Fibroblast of pulmonary artery (primary cell): Measurements from ENCODE around the gene INTU.

Source experiments
- DNase-seq: peaks from one replicate; pipeline ENCODE4 v3.0.0-alpha.2; 2010; ENCODE audit warnings: low read depth
- H3K4me3 ChIP-seq: replicated peaks from 2 replicates; pipeline ENCODE4 v1.5.1; 2011; ENCODE audit warnings: low read depth, mild to moderate bottlenecking, control low read depth, low read length, moderate library complexity
- TF ChIP-seq, protein P1 (sequence below): IDR thresholded peaks from 2 replicates; pipeline ENCODE4 v1.5.1; 2011; ENCODE audit warnings: mild to moderate bottlenecking, control low read depth, low read length, inconsistent platforms; ENCODE audit errors: missing control alignments

The INTU gene

DNA sequence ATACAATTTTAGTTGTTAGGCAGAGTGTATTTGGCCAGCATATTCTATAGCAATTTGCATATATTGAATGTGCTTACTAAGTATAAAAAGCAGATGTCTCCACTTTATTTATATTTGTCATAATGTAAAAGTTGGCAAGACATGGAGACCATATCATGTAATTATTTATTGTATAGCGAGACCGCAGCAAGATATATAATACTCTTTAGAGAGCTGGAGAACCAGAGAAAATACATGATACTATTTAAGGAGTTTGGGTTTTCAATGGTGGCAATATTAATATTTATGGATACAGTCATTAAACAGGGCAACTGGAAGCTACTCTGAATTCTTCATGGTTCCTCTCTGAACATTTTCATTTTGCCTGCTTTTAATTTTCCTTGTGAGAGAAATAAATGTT lies 35.0 kb downstream of the INTU start:
- TF ChIP-seq, protein P1, sequence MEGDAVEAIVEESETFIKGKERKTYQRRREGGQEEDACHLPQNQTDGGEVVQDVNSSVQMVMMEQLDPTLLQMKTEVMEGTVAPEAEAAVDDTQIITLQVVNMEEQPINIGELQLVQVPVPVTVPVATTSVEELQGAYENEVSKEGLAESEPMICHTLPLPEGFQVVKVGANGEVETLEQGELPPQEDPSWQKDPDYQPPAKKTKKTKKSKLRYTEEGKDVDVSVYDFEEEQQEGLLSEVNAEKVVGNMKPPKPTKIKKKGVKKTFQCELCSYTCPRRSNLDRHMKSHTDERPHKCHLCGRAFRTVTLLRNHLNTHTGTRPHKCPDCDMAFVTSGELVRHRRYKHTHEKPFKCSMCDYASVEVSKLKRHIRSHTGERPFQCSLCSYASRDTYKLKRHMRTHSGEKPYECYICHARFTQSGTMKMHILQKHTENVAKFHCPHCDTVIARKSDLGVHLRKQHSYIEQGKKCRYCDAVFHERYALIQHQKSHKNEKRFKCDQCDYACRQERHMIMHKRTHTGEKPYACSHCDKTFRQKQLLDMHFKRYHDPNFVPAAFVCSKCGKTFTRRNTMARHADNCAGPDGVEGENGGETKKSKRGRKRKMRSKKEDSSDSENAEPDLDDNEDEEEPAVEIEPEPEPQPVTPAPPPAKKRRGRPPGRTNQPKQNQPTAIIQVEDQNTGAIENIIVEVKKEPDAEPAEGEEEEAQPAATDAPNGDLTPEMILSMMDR, result no peak
- DNase-seq, result no peak
- H3K4me3 ChIP-seq, result no peak overlapping the region

DNA sequence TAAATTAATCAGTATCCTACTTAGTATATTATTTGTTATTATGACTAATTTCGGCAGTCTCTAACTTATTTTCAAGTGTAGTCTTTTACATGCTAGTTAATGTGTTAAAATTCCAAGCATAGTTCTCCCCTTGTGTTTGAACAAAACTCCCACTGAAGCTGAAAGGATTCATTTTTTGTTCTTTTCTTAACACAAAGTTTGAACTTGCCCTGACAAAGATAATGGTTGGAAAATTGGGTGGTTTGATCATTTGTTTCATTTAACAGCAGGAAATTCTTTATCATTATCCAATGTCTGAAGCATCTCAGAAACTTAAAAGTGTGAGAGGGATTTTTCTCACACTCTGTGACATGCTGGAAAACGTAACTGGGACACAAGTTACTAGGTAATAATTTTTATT lies 36.0 kb downstream of the INTU start:
- TF ChIP-seq, protein P1, result no peak
- H3K4me3 ChIP-seq, result no peak overlapping the region
- peak; percentile 4 for DNase-seq

DNA sequence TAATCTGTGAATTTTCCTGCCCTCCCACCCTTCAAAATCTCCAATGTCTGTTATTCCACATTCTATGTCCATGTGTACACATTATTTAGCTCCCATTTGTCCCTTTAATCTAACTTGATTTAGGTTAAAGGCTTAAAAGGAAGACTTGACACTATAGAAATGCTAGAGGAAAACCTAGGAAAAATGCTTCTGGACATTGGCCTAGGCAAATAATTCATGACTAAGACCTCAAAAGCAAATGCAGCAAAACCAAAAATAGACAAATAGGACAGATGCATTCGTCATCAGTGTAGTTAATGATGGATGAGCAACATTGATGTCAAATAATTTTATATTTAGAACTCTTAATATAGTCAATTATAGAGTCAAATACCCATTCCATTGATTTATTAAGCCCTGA lies 36.9 kb downstream of the INTU start:
- no peak overlapping the region for H3K4me3 ChIP-seq
- no peak for DNase-seq
- TF ChIP-seq, protein P1, result no peak

DNA sequence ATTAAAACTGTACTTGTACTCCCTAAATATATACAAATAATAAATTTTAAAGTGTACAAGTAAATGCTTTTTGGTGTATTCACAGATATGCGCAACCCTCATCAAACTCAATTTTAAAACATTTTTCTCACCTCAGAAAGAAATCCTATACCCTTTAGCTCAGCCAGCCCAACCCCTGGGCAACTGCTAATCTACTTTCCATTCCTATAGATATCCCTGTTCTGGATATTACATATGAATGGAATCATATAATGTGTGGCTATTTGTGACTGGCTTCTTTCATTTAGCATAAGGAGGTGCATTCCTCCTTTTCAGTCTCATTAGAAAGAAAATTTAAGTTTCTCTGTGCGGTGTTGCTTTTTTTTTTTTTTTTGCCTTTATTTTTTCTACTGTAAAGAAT lies 39.4 kb downstream of the INTU start:
- no peak overlapping the region for H3K4me3 ChIP-seq
- no peak for DNase-seq
- TF ChIP-seq, protein P1, result no peak

DNA sequence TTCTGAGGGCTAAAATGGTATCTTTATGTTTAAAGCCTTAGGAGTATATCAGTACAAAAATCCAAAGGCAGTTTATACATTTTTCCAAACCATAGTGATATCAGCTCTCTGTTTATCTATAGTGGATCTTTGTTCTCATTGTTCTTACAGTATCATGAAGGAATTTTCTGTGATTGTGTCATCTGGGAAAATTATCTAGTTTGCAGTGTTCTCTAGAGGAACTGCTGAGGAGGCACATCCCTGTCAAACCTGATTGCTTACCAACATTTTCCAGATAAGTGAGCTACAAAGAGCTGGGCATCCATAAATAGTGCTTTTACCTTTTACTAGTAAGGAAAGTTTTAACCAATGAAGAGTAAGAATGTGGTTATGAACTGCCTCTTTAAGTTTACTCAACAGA lies 52.5 kb downstream of the INTU start:
- H3K4me3 ChIP-seq, result no peak overlapping the region

DNA sequence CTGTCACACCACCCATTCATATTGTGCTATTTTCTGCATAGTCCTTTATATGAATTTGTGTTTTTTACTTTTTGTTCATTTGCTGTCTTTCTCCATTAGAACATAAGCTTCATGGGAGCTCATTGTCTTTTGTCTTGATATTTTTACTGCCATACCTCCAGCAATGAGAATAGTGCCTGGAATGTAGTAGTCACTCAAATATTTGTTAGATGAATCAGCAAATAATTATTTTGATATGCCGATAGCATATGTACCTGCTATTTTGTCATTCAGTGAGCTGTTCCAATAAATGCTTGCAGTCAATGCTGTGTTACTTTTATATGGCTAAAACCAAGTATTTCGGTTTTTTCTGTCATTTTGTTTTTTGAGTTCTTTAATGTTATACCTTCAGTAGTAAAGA lies 53.9 kb downstream of the INTU start:
- H3K4me3 ChIP-seq, result no peak overlapping the region
- DNase-seq, result peak; percentile 31
- TF ChIP-seq, protein P1, result no peak

More for the DNA sequence above, 52.5 kb downstream of the INTU start:
- peak; percentile 41 for DNase-seq
- TF ChIP-seq, protein P1, result no peak

DNA sequence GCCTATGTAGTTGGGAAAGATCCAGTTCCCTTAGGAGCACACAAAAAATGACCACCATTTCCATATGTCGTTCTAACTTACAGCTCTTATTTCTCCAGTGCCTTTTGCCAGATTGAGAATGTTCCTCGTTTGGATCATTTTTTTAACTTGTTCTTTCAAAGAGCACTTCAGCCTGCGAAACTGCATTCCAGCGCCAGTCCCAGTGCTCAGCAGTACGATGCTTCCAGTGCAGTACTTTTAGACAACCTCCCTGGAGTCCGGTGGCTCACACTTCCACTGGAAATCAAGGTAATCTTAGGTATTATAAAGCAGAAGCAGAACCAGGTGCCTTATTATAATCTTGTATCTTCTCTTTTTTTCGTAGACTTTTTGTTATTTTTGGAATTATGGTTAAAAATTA lies 54.8 kb downstream of the INTU start:
- DNase-seq, result no peak
- H3K4me3 ChIP-seq, result no peak overlapping the region
- TF ChIP-seq, protein P1, result no peak
